HepG2 (cell line): ENCODE data around the gene SWSAP1. TPM values are rescaled to one million over a fixed set of nuclear protein-coding genes. Genes with fewer than 3 reads are reported as not detected.

ENCODE experiments used
- ATAC-seq: fragments of 200-7000 bp; cut with Tn5 transposase; 3 replicates; pipeline ENCODE4 v1.9.1; 2020; ENCODE audit warnings: mild to moderate bottlenecking, moderate library complexity
- BruUV-seq: library from RNA; stranded (reverse); fragments of 400-500 nt; replicated peaks from 2 replicates; lab custom pipeline; 2021; lab: Mats Ljungman, UMichigan
- CTCF ChIA-PET: fragments of 300-600 bp; formaldehyde crosslinking; extraction: SDS; loops from one replicate; lab custom pipeline; 2021; ENCODE audit warnings: low total read pairs, inconsistent platforms, low intra/inter-chr PET ratio; lab: Yijun Ruan, JAX
- POLR2A ChIA-PET: fragments of 350-600 bp; sonication (Branson Sonifier 250); formaldehyde crosslinking; loops from one replicate; lab custom pipeline; 2020; ENCODE audit warnings: antibody characterized with exemption, inconsistent platforms; lab: Yijun Ruan, JAX
- DNase-seq: peaks from one replicate; pipeline ENCODE4 v3.0.0-alpha.2; 2015; ENCODE audit warnings: low spot score
- FAIRE-seq: peaks from 3 replicates; lab custom pipeline; 2011; peaks lifted over from hg19 to GRCh38; lab: Jason Lieb, UNC
- H2AFZ ChIP-seq: one replicate; pipeline ENCODE4 v1.6.1; 2011; ENCODE audit warnings: low read length, inconsistent platforms
- H3K27ac ChIP-seq: fragments of 300-600 bp; 3 replicates; pipeline ENCODE4 v1.8.0; 2011; ENCODE audit warnings: mixed run types, mild to moderate bottlenecking, mixed read lengths, low read length, inconsistent platforms; ENCODE audit not compliant: insufficient read depth; ENCODE audit errors: extremely low read length
- H3K27me3 ChIP-seq, 2 experiments: fragments of 200-600 bp in 1 of 2; 2 replicates in 1 of 2; 3 replicates in 1 of 2; pipeline versions ENCODE4 v1.6.0 to v1.8.0; 2011; ENCODE audit warnings: low read length in 2 of 2, mild to moderate bottlenecking in 2 of 2, moderate library complexity in 2 of 2, inconsistent platforms in 1 of 2; ENCODE audit not compliant: insufficient read depth in 2 of 2, control insufficient read depth in 1 of 2
- H3K36me3 ChIP-seq, 2 experiments: fragments of 200-600 bp in 1 of 2; replicated peaks in 1 of 2; 2 replicates in 1 of 2; 3 replicates in 1 of 2; pipeline versions ENCODE4 v1.5.1 to v1.8.0; 2011; ENCODE audit warnings: low read length in 2 of 2, inconsistent platforms in 1 of 2; ENCODE audit not compliant: insufficient read depth in 2 of 2, control insufficient read depth in 1 of 2
- H3K4me1 ChIP-seq: 2 replicates; pipeline ENCODE4 v1.5.1; 2012; ENCODE audit warnings: low read length, inconsistent platforms; ENCODE audit not compliant: insufficient read depth
- H3K4me2 ChIP-seq: 2 replicates; pipeline ENCODE4 v1.6.0; 2011; ENCODE audit warnings: low read depth, low read length, inconsistent platforms
- H3K4me3 ChIP-seq, 3 experiments: fragments of 200-600 bp in 1 of 3; sonication (generic), shearing (Covaris generic) in 1 of 3; replicated peaks in 1 of 3; 2 replicates each; pipeline ENCODE4 v1.5.1; 2011 to 2016; ENCODE audit warnings: low read length in 3 of 3, inconsistent platforms in 2 of 3, low read depth in 2 of 3, mild to moderate bottlenecking in 2 of 3, control low read depth in 1 of 3, mixed read lengths in 1 of 3; ENCODE audit not compliant: insufficient read depth in 1 of 3
- H3K79me2 ChIP-seq: one replicate; pipeline ENCODE4 v1.6.1; 2011; ENCODE audit warnings: low read length, inconsistent platforms; ENCODE audit not compliant: insufficient read depth
- H3K9ac ChIP-seq: 2 replicates; pipeline ENCODE4 v1.6.0; 2011; ENCODE audit warnings: mild to moderate bottlenecking, low read depth, low read length, inconsistent platforms; ENCODE audit not compliant: insufficient read depth
- H3K9me3 ChIP-seq: 2 replicates; pipeline ENCODE4 v1.5.1; 2012; ENCODE audit warnings: mild to moderate bottlenecking, low read length
- H4K20me1 ChIP-seq: 2 replicates; pipeline ENCODE4 v1.6.0; 2011; ENCODE audit warnings: inconsistent platforms, mild to moderate bottlenecking, low read length, moderate library complexity; ENCODE audit not compliant: insufficient read depth
- FOXC1 ChIP-seq: sonication (generic); formaldehyde crosslinking; IDR thresholded peaks from 2 replicates; pipeline ENCODE4 v1.8.0; 2022; ENCODE audit warnings: mild to moderate bottlenecking, missing genetic modification reagents, borderline replicate concordance
- HDAC2 ChIP-seq: sonication (generic); formaldehyde crosslinking; IDR thresholded peaks from 2 replicates; pipeline ENCODE4 v1.4.0; 2020; ENCODE audit warnings: missing genetic modification reagents
- HNRNPL ChIP-seq: fragments of 200-400 bp; formaldehyde crosslinking; IDR thresholded peaks from 2 replicates; pipeline ENCODE4 v1.6.1; 2017; ENCODE audit warnings: mild to moderate bottlenecking, low read depth, low read length
- PAWR ChIP-seq: sonication (generic); formaldehyde crosslinking; IDR thresholded peaks from 2 replicates; pipeline ENCODE4 v1.4.0; 2020; ENCODE audit warnings: missing genetic modification reagents, mild to moderate bottlenecking, borderline replicate concordance
- PHF20 ChIP-seq: sonication (generic); formaldehyde crosslinking; IDR thresholded peaks from 2 replicates; pipeline ENCODE4 v1.5.0; 2020; ENCODE audit warnings: mild to moderate bottlenecking, missing genetic modification reagents
- PLRG1 ChIP-seq: fragments of 450-650 bp; conservative IDR thresholded peaks from 2 replicates; pipeline ENCODE4 v1.6.1; 2016
- ZFP62 ChIP-seq: sonication (generic); formaldehyde crosslinking; IDR thresholded peaks from 2 replicates; pipeline ENCODE4 v1.4.0; 2020; ENCODE audit warnings: missing genetic modification reagents
- ZNF30 ChIP-seq: sonication (generic); formaldehyde crosslinking; IDR thresholded peaks from 2 replicates; pipeline ENCODE4 v1.5.0; 2020; ENCODE audit warnings: mild to moderate bottlenecking, missing genetic modification reagents
- WGBS: methylation state at CpG from one replicate; pipeline ENCODE4 v1.1.6; 2017; ENCODE audit warnings: low lambda C conversion rate; 5-methylcytosine and 5-hydroxymethylcytosine counted together
- in situ Hi-C: cut with HindIII; loops from 2 replicates; pipeline ENCODE4 v1.10.0; 2017; ENCODE audit warnings: low pct_unique_long_range_greater_than_20kb; ENCODE audit not compliant: extremely low pct_ligation_motif_present
- intact Hi-C: fragments of 100-400 bp; cut with micrococcal nuclease; formaldehyde crosslinking; loops from one replicate; pipeline ENCODE4 v1.10.0; 2022; ENCODE audit not compliant: unreplicated experiment
- polyA plus RNA-seq, 8 experiments: library from polyadenylated mRNA; depleted of rRNA in 3 of 8; stranded (reverse) in 7 of 8; unstranded in 1 of 8; fragments of >200 nt; fragmentation: Illumina TruSeq in 4 of 8; extraction: Trizol in 4 of 8; gene quantifications; 2 replicates each; pipeline versions ENCODE4 v1.2.1 to v1.2.3, GENCODE V29; 2011 to 2016; ENCODE audit warnings: low read depth in 4 of 8, missing spikeins in 1 of 8, mixed read lengths in 1 of 8; ENCODE audit not compliant: insufficient read depth in 1 of 8
- total RNA-seq, 5 experiments: library from RNA; depleted of rRNA; stranded (reverse); fragments of >200 nt; fragmentation: Illumina TruSeq; extraction: Trizol; gene quantifications; 2 replicates each; pipeline ENCODE4 v1.2.3, GENCODE V29; 2016; ENCODE audit warnings: low read depth in 1 of 5
- TF ChIP-seq, protein P1 (sequence below): sonication (generic); formaldehyde crosslinking; IDR thresholded peaks from 2 replicates; pipeline ENCODE4 v1.8.0; 2022; ENCODE audit warnings: mild to moderate bottlenecking, missing genetic modification reagents, borderline replicate concordance
- TF ChIP-seq, protein P2 (sequence below): sonication (generic); formaldehyde crosslinking; IDR thresholded peaks from 2 replicates; pipeline ENCODE4 v1.5.1; 2020; ENCODE audit warnings: missing genetic modification reagents, mild to moderate bottlenecking, borderline replicate concordance
- TF ChIP-seq, protein P3 (sequence below): sonication (generic); formaldehyde crosslinking; IDR thresholded peaks from 2 replicates; pipeline ENCODE4 v1.4.0; 2020; ENCODE audit warnings: missing genetic modification reagents

The SWSAP1 gene
- total and polyA plus RNA-seq, 2 of the 13 experiments (the other 11 are each of a cell fraction or from before 2014, with no cell fraction given): 2.7 to 3.3 TPM

DNA sequence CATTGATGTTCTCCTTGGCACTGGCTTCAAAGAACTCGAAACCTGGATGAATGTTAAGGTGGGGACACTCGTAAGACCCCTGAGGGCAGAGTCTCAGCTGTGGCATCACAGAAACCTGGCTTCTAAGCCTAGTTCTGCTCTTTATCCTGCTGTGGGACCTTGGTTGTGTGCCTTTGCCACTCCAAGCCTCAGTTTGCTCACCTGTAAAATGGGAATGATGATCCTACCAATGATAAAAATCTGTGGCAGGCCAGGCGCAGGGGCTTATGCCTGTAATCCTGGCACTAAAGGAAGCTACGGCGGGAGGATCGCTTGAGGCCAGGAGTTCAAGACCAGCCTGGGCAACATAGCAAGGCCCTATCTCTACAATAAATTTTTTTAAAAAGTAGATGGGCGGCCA is 48.9 kb upstream of the SWSAP1 start (continued):
- no peak for TF ChIP-seq HNRNPL
- no peak for TF ChIP-seq ZFP62
- TF ChIP-seq, protein P1, sequence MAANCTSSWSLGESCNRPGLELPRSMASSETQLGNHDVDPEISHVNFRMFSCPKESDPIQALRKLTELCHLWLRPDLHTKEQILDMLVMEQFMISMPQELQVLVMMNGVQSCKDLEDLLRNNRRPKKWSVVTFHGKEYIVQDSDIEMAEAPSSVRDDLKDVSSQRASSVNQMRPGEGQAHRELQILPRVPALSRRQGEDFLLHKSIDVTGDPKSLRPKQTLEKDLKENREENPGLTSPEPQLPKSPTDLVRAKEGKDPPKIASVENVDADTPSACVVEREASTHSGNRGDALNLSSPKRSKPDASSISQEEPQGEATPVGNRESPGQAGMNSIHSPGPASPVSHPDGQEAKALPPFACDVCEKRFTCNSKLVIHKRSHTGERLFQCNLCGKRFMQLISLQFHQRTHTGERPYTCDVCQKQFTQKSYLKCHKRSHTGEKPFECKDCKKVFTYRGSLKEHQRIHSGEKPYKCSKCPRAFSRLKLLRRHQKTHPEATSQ: no peak

DNA sequence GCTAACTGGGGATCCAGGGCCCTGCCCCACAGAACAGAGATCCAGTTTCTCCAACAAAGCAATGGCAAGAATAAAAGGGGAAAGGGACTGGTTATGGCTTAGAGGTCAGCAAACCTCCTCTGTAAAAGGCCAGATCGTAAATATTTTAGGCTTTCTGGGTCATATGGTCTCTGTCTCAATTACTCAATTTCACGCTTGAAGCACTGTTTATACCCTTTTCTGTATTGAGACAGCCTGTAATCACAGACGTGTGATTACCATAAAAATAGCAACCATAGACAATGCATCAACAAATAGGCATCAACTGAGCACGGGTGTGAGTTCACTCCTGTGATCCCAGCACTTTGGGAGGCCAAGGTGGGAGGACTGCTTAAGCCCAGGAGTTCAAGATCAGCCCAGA is 44.3 kb upstream of the SWSAP1 start:
- POLR2A ChIA-PET: no interaction called here
- no peak for ATAC-seq
- no peak overlapping the region for H3K4me3 ChIP-seq
- H3K4me2 ChIP-seq: no peak overlapping the region
- CTCF ChIA-PET: no interaction called here
- H3K4me1 ChIP-seq: no peaks in the 10 kb centered on the region
- TF ChIP-seq PAWR: no peak
- TF ChIP-seq, protein P2, sequence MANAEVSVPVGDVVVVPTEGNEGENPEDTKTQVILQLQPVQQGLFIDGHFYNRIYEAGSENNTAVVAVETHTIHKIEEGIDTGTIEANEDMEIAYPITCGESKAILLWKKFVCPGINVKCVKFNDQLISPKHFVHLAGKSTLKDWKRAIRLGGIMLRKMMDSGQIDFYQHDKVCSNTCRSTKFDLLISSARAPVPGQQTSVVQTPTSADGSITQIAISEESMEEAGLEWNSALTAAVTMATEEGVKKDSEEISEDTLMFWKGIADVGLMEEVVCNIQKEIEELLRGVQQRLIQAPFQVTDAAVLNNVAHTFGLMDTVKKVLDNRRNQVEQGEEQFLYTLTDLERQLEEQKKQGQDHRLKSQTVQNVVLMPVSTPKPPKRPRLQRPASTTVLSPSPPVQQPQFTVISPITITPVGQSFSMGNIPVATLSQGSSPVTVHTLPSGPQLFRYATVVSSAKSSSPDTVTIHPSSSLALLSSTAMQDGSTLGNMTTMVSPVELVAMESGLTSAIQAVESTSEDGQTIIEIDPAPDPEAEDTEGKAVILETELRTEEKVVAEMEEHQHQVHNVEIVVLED (CRISPR knock-in tag): no peak
- TF ChIP-seq ZNF30: no peak
- no peak for TF ChIP-seq PHF20 (CRISPR knock-in tag)
- TF ChIP-seq, protein P3, sequence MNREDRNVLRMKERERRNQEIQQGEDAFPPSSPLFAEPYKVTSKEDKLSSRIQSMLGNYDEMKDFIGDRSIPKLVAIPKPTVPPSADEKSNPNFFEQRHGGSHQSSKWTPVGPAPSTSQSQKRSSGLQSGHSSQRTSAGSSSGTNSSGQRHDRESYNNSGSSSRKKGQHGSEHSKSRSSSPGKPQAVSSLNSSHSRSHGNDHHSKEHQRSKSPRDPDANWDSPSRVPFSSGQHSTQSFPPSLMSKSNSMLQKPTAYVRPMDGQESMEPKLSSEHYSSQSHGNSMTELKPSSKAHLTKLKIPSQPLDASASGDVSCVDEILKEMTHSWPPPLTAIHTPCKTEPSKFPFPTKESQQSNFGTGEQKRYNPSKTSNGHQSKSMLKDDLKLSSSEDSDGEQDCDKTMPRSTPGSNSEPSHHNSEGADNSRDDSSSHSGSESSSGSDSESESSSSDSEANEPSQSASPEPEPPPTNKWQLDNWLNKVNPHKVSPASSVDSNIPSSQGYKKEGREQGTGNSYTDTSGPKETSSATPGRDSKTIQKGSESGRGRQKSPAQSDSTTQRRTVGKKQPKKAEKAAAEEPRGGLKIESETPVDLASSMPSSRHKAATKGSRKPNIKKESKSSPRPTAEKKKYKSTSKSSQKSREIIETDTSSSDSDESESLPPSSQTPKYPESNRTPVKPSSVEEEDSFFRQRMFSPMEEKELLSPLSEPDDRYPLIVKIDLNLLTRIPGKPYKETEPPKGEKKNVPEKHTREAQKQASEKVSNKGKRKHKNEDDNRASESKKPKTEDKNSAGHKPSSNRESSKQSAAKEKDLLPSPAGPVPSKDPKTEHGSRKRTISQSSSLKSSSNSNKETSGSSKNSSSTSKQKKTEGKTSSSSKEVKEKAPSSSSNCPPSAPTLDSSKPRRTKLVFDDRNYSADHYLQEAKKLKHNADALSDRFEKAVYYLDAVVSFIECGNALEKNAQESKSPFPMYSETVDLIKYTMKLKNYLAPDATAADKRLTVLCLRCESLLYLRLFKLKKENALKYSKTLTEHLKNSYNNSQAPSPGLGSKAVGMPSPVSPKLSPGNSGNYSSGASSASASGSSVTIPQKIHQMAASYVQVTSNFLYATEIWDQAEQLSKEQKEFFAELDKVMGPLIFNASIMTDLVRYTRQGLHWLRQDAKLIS (CRISPR knock-in tag): no peak
- TF ChIP-seq PLRG1: no peak
- no peak for TF ChIP-seq HDAC2 (CRISPR knock-in tag)
- TF ChIP-seq FOXC1 (CRISPR knock-in tag): no peak
- TF ChIP-seq, all 625 proteins: peak for 0
- BruUV-seq: no TSS peak
- DNase-seq (no peak), FAIRE-seq (no peak)
- in situ Hi-C loops (no loop called here), intact Hi-C loops (no loop called here)
- H3K27ac ChIP-seq: no peak overlapping the region
- H2AFZ ChIP-seq: no peak overlapping the region
- no peaks in the 10 kb centered on the region for H3K79me2 ChIP-seq
- H3K27me3 ChIP-seq: no peaks in the 10 kb centered on the region
- WGBS: 94% methylated on average over 4 of the region's 4 CpGs
- peaks cover 0 to under 1% of the 10 kb centered on the region in 2 experiments; a peak in 1 of 5 replicates for H3K36me3 ChIP-seq
- H3K9me3 ChIP-seq: no peaks in the 10 kb centered on the region
- no peaks in the 10 kb centered on the region for H4K20me1 ChIP-seq
- H3K9ac ChIP-seq: no peak overlapping the region
